UCSD-AML1 (cell line): ENCODE measurements around the gene ALS2.
"Not testable (repeated sequence)": the region's sequence is repeated elsewhere in the genome, so short reads cannot be mapped to it uniquely, and the experiment has no call there.

Experiments
- DNase-seq: peaks from one replicate; lab custom pipeline; 2025; ENCODE audit not compliant: unreplicated experiment; lab: John Stamatoyannopoulos, UW

The ALS2 gene

GRCh38 chr2:201678401-201678800, 102.3 kb downstream of the ALS2 start:
- DNase-seq, result no peak

GRCh38 chr2:201675454-201675853, 105.3 kb downstream of the ALS2 start:
- no peak for DNase-seq

DNA sequence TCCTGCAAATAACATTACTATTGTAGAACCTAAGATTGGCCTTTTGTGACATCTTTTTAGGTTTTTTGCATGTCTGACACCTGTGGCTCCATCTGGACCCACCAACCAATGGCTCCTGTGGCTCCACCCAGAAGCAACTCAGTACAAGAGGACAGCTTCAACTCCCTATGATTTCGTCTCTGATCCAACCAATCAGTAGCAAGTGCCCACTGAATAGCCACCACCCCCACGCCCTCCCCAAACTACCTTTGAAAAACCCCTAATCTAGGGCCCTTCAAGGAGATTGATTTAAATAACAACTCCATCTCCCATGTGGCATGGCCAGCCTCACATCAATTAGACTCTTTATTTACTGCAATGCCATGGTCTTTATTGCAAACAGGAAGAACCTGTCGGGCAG, 105.9 kb downstream of the ALS2 start:
- DNase-seq, result no peak

GRCh38 chr2:201674298-201674697, 106.4 kb downstream of the ALS2 start:
- no peak for DNase-seq

- no peak for DNase-seq
These were observed 107.2 kb downstream of the ALS2 start for GRCh38 chr2:201673546-201673945.

- DNase-seq, result not testable (repeated sequence)
These were observed 109.5 kb downstream of the ALS2 start for GRCh38 chr2:201671205-201671604.

- no peak for DNase-seq
These were observed 110.9 kb downstream of the ALS2 start for GRCh38 chr2:201669865-201670264.

DNA sequence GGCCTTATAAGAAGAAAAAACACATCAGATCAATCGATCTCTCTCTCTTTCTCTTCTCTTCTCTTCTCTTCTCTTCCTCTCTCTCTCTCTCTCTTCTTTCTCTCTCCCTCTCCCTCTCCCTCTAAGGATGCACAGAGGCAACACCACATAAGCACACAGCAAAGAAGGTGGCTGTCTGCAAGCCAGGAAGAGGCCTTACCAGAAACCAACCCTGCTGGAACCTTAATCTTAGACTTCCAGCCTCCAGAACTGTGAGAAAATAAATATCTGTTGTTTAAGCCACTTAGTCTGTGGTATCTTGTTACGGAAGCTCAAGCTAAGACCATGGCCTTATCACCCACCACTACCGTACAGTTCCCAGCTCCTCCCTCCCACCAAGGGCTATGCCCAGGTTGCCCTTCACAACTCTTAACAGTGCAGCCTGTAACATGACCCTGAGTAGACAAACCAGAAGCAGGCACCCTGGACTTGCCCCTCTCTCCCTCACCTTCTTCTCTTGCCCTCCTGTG, 112.3 kb downstream of the ALS2 start:
- no peak for DNase-seq

DNA sequence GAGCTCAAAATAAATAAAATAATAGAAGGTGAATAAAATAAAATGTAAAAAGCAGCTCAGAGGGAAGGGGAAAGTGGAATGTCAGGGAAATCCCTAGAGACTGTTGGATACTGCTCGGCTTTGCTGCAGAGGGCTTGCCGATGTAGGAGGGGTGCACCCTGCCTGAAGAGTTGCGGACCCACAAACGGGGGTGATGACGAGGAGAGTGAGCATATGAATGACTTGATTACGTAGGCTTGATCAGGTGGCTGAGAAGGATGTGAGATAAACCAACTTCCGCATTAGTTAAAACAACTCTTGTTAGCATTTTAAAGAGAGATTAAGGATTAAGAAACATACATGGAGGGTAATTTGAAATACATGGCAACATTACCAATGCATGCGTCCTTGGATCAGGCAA, 116.4 kb downstream of the ALS2 start:
- DNase-seq, result no peak

- DNase-seq, result no peak
These were observed 119.4 kb downstream of the ALS2 start for GRCh38 chr2:201661366-201661765.

- peak; percentile 19 for DNase-seq
These were observed 120.3 kb downstream of the ALS2 start for GRCh38 chr2:201660293-201660895.

DNA sequence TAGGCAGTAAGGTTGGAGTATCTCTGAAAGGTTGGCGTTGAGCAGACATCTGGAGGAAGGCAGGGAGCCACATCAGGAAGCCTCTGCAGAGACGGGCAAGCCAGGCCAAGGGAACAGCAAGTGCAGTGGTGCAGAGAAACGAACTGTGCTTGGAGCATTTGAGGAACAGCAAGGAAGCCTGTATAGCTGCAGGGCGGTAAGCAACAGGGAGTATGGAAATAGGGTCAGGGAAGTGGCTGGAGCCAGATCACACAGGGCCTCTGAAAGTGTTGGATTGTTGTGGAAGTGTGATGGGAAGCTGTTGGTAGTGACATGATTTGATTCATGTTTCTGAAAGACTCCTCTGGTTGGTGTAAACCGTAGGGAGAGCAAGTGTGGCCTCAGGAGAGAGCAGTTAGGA, 124.0 kb downstream of the ALS2 start:
- DNase-seq, result no peak

- DNase-seq, result no peak
These were observed 124.6 kb downstream of the ALS2 start for GRCh38 chr2:201656102-201656501.

DNA sequence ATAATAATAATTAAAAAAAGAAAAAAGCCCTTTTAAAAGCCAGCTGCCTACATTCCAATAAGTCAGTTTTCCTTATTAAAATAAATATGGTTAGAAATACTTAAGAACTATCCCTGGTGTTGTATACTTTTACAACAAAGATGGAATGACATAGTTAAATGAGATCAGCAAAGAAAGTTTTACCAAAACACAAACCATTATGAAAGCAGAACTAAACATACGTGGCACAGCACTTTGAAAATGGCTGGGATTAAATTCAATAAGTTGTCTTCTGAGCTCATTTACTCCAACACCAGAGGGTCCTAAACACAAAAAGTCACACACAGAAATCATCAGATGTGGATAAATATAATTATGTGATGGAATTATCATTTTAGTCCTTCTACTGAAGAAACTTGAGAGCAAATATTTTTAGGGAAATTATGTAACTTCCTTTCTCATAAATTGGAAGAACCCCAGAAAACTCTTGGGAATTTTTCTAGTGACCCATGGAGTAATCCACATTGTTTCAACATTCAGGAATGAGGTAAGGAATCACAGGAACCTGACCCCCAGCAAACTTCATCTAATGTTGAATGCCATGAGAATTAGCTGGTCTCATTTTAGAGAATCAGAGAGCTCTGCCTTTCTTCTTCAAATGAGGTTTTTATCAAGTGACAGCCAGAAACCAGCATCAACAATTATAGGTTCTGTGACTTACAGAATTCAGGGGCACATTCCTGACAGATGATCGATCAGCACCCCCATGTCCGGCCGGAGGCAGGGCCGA, 125.9 kb downstream of the ALS2 start:
- DNase-seq, result no peak

- DNase-seq, result no peak
These were observed 127.5 kb downstream of the ALS2 start for GRCh38 chr2:201653221-201653620.
